Measurements from ENCODE around the gene COL4A4.

DNA sequence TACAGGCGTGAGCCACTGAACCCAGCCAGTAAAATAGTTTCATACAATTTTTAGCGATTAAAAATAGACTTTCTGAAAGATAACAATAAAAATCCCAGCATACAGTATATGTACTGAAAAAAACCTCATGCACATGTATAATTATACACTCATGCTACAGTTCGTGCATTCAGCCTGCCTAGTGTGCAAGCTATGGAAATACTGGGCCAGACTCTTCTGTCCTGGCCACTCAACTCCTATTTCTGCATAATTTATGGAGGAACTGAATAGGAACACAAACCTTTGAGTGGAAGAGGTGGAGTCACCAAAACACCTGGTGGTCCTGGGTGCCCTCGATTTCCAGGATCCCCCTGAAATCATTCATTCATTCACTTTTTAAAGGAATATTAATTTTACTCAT is 64.7 kb downstream of the COL4A4 start:
- TF ChIP-seq, protein P1, sequence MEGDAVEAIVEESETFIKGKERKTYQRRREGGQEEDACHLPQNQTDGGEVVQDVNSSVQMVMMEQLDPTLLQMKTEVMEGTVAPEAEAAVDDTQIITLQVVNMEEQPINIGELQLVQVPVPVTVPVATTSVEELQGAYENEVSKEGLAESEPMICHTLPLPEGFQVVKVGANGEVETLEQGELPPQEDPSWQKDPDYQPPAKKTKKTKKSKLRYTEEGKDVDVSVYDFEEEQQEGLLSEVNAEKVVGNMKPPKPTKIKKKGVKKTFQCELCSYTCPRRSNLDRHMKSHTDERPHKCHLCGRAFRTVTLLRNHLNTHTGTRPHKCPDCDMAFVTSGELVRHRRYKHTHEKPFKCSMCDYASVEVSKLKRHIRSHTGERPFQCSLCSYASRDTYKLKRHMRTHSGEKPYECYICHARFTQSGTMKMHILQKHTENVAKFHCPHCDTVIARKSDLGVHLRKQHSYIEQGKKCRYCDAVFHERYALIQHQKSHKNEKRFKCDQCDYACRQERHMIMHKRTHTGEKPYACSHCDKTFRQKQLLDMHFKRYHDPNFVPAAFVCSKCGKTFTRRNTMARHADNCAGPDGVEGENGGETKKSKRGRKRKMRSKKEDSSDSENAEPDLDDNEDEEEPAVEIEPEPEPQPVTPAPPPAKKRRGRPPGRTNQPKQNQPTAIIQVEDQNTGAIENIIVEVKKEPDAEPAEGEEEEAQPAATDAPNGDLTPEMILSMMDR (IDR thresholded peaks at IDR 0.05; ENCODE audit: borderline replicate concordance, extremely low read depth, low read length, poor library complexity, severe bottlenecking), result no peak
- TF ChIP-seq EZH2 (IDR thresholded peaks at IDR 0.05; ENCODE audit: borderline replicate concordance, low read depth, low read length, severe bottlenecking), result no peak

All from DND-41 (cell line).